ENCODE results near the gene TMEM107. TPM values are rescaled to one million over a fixed set of nuclear protein-coding genes. Genes with fewer than 3 reads are reported as not detected.

TMEM107 gene
- total RNA-seq, 1 experiment from 2014 or later, result 30.1 TPM

GRCh38 chr17:8143581-8144400 is 32.4 kb downstream of the TMEM107 start:
- H3K9ac ChIP-seq (ENCODE audit: low read length), result no peak overlapping the region
- H3K4me2 ChIP-seq (ENCODE audit: low read length), result no peak overlapping the region
- no peaks in the 10 kb centered on the region for H3K79me2 ChIP-seq (ENCODE audit: insufficient read depth, low read length)
- H3K9me3 ChIP-seq (ENCODE audit: control insufficient read depth in 1 of 2, insufficient read depth in 1 of 2, low read depth in 1 of 2, low read length in 2 of 2), result no peaks in the 10 kb centered on the region
- DNase-seq (ENCODE audit: low read depth, low spot score) (no peak), ATAC-seq (no peak)
- POLR2A ChIA-PET, result interaction anchor here (0.6 to 0.8 kb wide), 3 partner anchors 8 to 30 kb away, joined by 3 to 4 read pairs (median 3); partner anchors contain the start of gene PER1
- no peaks in the 10 kb centered on the region for H3K9me2 ChIP-seq (ENCODE audit: insufficient read depth)
- no TSS peak for BruUV-seq (replicated peaks)
- TF ChIP-seq SP1 (IDR thresholded peaks at IDR 0.05; ENCODE audit: low read depth) (no peak), JUND (IDR thresholded peaks at IDR 0.05) (no peak)
- H3K4me1 ChIP-seq (ENCODE audit: control insufficient read depth in 1 of 2, insufficient read depth in 2 of 2, low read length in 2 of 2), result peaks cover 7 to 24% of the 10 kb centered on the region in 2 experiments
- H4K20me1 ChIP-seq (ENCODE audit: insufficient read depth), result 0 out of 2 replicates have a peak, but pooled peaks cover 6% of the 10 kb centered on the region
- peaks cover 38 to 67% of the 10 kb centered on the region in 2 experiments for H3K36me3 ChIP-seq (ENCODE audit: control insufficient read depth in 1 of 2, insufficient read depth in 2 of 2, low read length in 2 of 2)
- intact Hi-C loops (cut with micrococcal nuclease), result no loop called here
- H2AFZ ChIP-seq (ENCODE audit: low read depth, low read length, poor library complexity, severe bottlenecking), result no peak overlapping the region
- RAD21 ChIA-PET (ENCODE audit: low non-redundant PET in 1 of 2, low total read pairs in 2 of 2, uncharacterized antibody in 2 of 2, unreplicated experiment in 2 of 2), result no interaction called here
- no peak overlapping the region for H3K27ac ChIP-seq (ENCODE audit: low read depth, low read length)
- no peaks in the 10 kb centered on the region for H3K27me3 ChIP-seq (ENCODE audit: insufficient read depth, low read length)
- no peak overlapping the region for H3K4me3 ChIP-seq (replicated peaks in 1 of 2; ENCODE audit: low read depth in 1 of 2, low read length in 2 of 2)
- CTCF ChIA-PET, result no interaction called here

GRCh38 chr17:8142887-8143580 is 33.1 kb downstream of the TMEM107 start:
- no peak for TF ChIP-seq CBX3 (IDR thresholded peaks at IDR 0.05; ENCODE audit: low read depth)
- TF ChIP-seq REST (IDR thresholded peaks at IDR 0.05; ENCODE audit: low read depth), result no peak
- TF ChIP-seq CTCF (IDR thresholded peaks at IDR 0.05 in 2 of 3, conservative IDR thresholded peaks at IDR 0.05 in 1 of 3; ENCODE audit: borderline replicate concordance in 1 of 3, insufficient read depth in 1 of 3, low read depth in 2 of 3, low read length in 2 of 3), result no peak
- TF ChIP-seq EZH2 (IDR thresholded peaks at IDR 0.05), result no peak
- H3K4me2 ChIP-seq (ENCODE audit: low read length), result no peak overlapping the region
- H3K4me1 ChIP-seq (ENCODE audit: control insufficient read depth in 1 of 2, insufficient read depth in 2 of 2, low read length in 2 of 2), result peaks cover 11 to 29% of the 10 kb centered on the region in 2 experiments
- H3K9me2 ChIP-seq (ENCODE audit: insufficient read depth), result no peaks in the 10 kb centered on the region
- no peak overlapping the region for H2AFZ ChIP-seq (ENCODE audit: low read depth, low read length, poor library complexity, severe bottlenecking)
- CTCF ChIA-PET, result no interaction called here
- H4K20me1 ChIP-seq (ENCODE audit: insufficient read depth), result 0 out of 2 replicates have a peak, but pooled peaks cover 6% of the 10 kb centered on the region
- BruUV-seq (replicated peaks), result no TSS peak
- no peak overlapping the region for H3K9ac ChIP-seq (ENCODE audit: low read length)
- H3K4me3 ChIP-seq (replicated peaks in 1 of 2; ENCODE audit: low read depth in 1 of 2, low read length in 2 of 2), result no peak overlapping the region
- POLR2A ChIA-PET, result interaction anchor here (0.7 to 0.8 kb wide), 2 partner anchors 9 to 30 kb away, joined by 3 to 4 read pairs; partner anchors contain the start of gene PER1
- intact Hi-C loops (cut with micrococcal nuclease), result no loop called here
- DNase-seq (ENCODE audit: low read depth, low spot score) (no peak), ATAC-seq (no peak)
- no peaks in the 10 kb centered on the region for H3K79me2 ChIP-seq (ENCODE audit: insufficient read depth, low read length)
- no peaks in the 10 kb centered on the region for H3K27me3 ChIP-seq (ENCODE audit: insufficient read depth, low read length)
- H3K36me3 ChIP-seq (ENCODE audit: control insufficient read depth in 1 of 2, insufficient read depth in 2 of 2, low read length in 2 of 2), result peaks cover 31 to 60% of the 10 kb centered on the region in 2 experiments
- RAD21 ChIA-PET (ENCODE audit: low non-redundant PET in 1 of 2, low total read pairs in 2 of 2, uncharacterized antibody in 2 of 2, unreplicated experiment in 2 of 2), result no interaction called here
- no peaks in the 10 kb centered on the region for H3K9me3 ChIP-seq (ENCODE audit: control insufficient read depth in 1 of 2, insufficient read depth in 1 of 2, low read depth in 1 of 2, low read length in 2 of 2)
- H3K27ac ChIP-seq (ENCODE audit: low read depth, low read length), result no peak overlapping the region
